MM.1S (cell line): ENCODE data around the gene BCAS4.

ENCODE experiments used
- EZH2phosphoT487 ChIP-seq: fragments of 300-600 bp; sonication (generic); IDR thresholded peaks from 2 replicates; pipeline ENCODE4 v1.6.1; 2018; ENCODE audit warnings: antibody characterized with exemption, low read length
- TF ChIP-seq, protein P1 (sequence below): fragments of 300-600 bp; sonication (generic); IDR thresholded peaks from 2 replicates; pipeline ENCODE4 v1.5.1; 2016; ENCODE audit warnings: antibody characterized with exemption, low read length, mixed read lengths

- TF ChIP-seq, protein P1, sequence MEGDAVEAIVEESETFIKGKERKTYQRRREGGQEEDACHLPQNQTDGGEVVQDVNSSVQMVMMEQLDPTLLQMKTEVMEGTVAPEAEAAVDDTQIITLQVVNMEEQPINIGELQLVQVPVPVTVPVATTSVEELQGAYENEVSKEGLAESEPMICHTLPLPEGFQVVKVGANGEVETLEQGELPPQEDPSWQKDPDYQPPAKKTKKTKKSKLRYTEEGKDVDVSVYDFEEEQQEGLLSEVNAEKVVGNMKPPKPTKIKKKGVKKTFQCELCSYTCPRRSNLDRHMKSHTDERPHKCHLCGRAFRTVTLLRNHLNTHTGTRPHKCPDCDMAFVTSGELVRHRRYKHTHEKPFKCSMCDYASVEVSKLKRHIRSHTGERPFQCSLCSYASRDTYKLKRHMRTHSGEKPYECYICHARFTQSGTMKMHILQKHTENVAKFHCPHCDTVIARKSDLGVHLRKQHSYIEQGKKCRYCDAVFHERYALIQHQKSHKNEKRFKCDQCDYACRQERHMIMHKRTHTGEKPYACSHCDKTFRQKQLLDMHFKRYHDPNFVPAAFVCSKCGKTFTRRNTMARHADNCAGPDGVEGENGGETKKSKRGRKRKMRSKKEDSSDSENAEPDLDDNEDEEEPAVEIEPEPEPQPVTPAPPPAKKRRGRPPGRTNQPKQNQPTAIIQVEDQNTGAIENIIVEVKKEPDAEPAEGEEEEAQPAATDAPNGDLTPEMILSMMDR, result no peak
- no peak for TF ChIP-seq EZH2phosphoT487
These were observed 29.2 kb upstream of the BCAS4 start for GRCh38 chr20:50765674-50766073.
